Measurements from ENCODE around the gene TRIO. TPM values are rescaled to one million over a fixed set of nuclear protein-coding genes. Genes with fewer than 3 reads are reported as not detected.

Gene TRIO
- total and polyA plus RNA-seq, 2 of the 8 experiments (the other 6 are each of a cell fraction or from before 2014, with no cell fraction given), result 35.1 to 69.1 TPM

GRCh38 chr5:14277385-14278320 lies 134.5 kb downstream of the TRIO start (continued):
- TF ChIP-seq JUND (IDR thresholded peaks at IDR 0.05; ENCODE audit: low read length) (no peak), CEBPB (IDR thresholded peaks at IDR 0.05; ENCODE audit: low read depth, low read length) (no peak), KDM5A (IDR thresholded peaks at IDR 0.05; ENCODE audit: low read length) (no peak), MAFK (IDR thresholded peaks at IDR 0.05; ENCODE audit: low read depth, low read length) (no peak), RBBP5 (IDR thresholded peaks at IDR 0.05; ENCODE audit: borderline replicate concordance, low read depth, low read length) (no peak), SUZ12 (IDR thresholded peaks at IDR 0.05; ENCODE audit: low read length) (no peak), RAD21 (IDR thresholded peaks at IDR 0.05 in 1 of 2, conservative IDR thresholded peaks at IDR 0.05 in 1 of 2; ENCODE audit: low read depth in 2 of 2, low read length in 2 of 2) (no peak), CBX5 (IDR thresholded peaks at IDR 0.05; ENCODE audit: low read depth, low read length) (no peak), EZH2 (IDR thresholded peaks at IDR 0.05; ENCODE audit: low read depth, low read length, severe bottlenecking) (no peak)
